NCI-H2196 (cell line): ENCODE results near the gene APBA2.

Source experiments
- DNase-seq: peaks from one replicate; lab custom pipeline; 2025; ENCODE audit not compliant: unreplicated experiment; lab: John Stamatoyannopoulos, UW

Gene APBA2

GRCh38 chr15:28955160-28955992 lies 69.6 kb downstream of the APBA2 start:
- peak; percentile 23 for DNase-seq

- DNase-seq = no peak
Measured at GRCh38 chr15:28955993-28956421, 70.2 kb downstream of the APBA2 start.

- DNase-seq = no peak
Measured at GRCh38 chr15:28956491-28956890, 70.7 kb downstream of the APBA2 start.

- no peak for DNase-seq
Measured at GRCh38 chr15:28957606-28958498, 72.1 kb downstream of the APBA2 start.

GRCh38 chr15:28959326-28959725 lies 73.6 kb downstream of the APBA2 start:
- DNase-seq = no peak

GRCh38 chr15:28960979-28961378 lies 75.2 kb downstream of the APBA2 start:
- no peak for DNase-seq

- DNase-seq = no peak
Measured at GRCh38 chr15:28961391-28961790, 75.6 kb downstream of the APBA2 start.

- no peak for DNase-seq
Measured at GRCh38 chr15:28962851-28963710, 77.3 kb downstream of the APBA2 start.

- no peak for DNase-seq
Measured at GRCh38 chr15:28963711-28964081, 77.9 kb downstream of the APBA2 start.

GRCh38 chr15:28964098-28964497 lies 78.3 kb downstream of the APBA2 start:
- no peak for DNase-seq

GRCh38 chr15:28967066-28967465 lies 81.3 kb downstream of the APBA2 start:
- DNase-seq = no peak

GRCh38 chr15:28967990-28968389 lies 82.2 kb downstream of the APBA2 start:
- DNase-seq = no peak

- no peak for DNase-seq
Measured at GRCh38 chr15:28969511-28970085, 83.8 kb downstream of the APBA2 start.

GRCh38 chr15:28974142-28974541 lies 88.4 kb downstream of the APBA2 start:
- no peak for DNase-seq

- DNase-seq = peak; percentile 5
Measured at GRCh38 chr15:28975766-28976179, 90.0 kb downstream of the APBA2 start.

GRCh38 chr15:28977377-28978010 lies 91.7 kb downstream of the APBA2 start:
- peak; percentile 39 for DNase-seq

- DNase-seq = no peak
Measured at GRCh38 chr15:28978011-28978378, 92.2 kb downstream of the APBA2 start.

GRCh38 chr15:28978661-28979060 lies 92.9 kb downstream of the APBA2 start:
- no peak for DNase-seq

- DNase-seq = no peak
Measured at GRCh38 chr15:28979208-28979841, 93.6 kb downstream of the APBA2 start.
